Measurements from ENCODE around the gene SATL1. TPM values are rescaled to one million over a fixed set of nuclear protein-coding genes. Genes with fewer than 3 reads are reported as not detected.

SATL1 gene
- total and polyA plus RNA-seq, 4 donors, result 0.05 TPM; not detected in 3

GRCh38 chrX:85213792-85214530 lies 29.6 kb downstream of the SATL1 start:
- H3K9me3 ChIP-seq (ENCODE audit: control insufficient read depth in 4 of 4, low read length in 3 of 4), result no peaks in the 10 kb centered on the region
- 87% methylated on average over 3 of the region's 3 CpGs for WGBS
- no peaks in the 10 kb centered on the region for H3K27me3 ChIP-seq (ENCODE audit: control insufficient read depth in 4 of 4, insufficient read depth in 4 of 4, low read length in 3 of 4)
- H3K9ac ChIP-seq (ENCODE audit: low read depth in 1 of 2, low read length in 2 of 2), result no peak overlapping the region
- DNase-seq (ENCODE audit: low spot score), result no peak
- TF ChIP-seq JUND (IDR thresholded peaks at IDR 0.05) (no peak), SP1 (IDR thresholded peaks at IDR 0.05) (no peak), RXRA (IDR thresholded peaks at IDR 0.05) (no peak), HNF4G (IDR thresholded peaks at IDR 0.05) (no peak), FOXA1 (IDR thresholded peaks at IDR 0.05) (no peak), FOXA2 (IDR thresholded peaks at IDR 0.05) (no peak), TAF1 (conservative IDR thresholded peaks at IDR 0.05) (no peak), GABPA (IDR thresholded peaks at IDR 0.05 in 1 of 2, conservative IDR thresholded peaks at IDR 0.05 in 1 of 2) (no peak), RAD21 (IDR thresholded peaks at IDR 0.05) (no peak), YY1 (IDR thresholded peaks at IDR 0.05) (no peak), EGR1 (IDR thresholded peaks at IDR 0.05; ENCODE audit: low read depth in 2 of 2) (no peak), MAX (IDR thresholded peaks at IDR 0.05) (no peak), HNF4A (conservative IDR thresholded peaks at IDR 0.05) (no peak)
- TF ChIP-seq, protein P1, sequence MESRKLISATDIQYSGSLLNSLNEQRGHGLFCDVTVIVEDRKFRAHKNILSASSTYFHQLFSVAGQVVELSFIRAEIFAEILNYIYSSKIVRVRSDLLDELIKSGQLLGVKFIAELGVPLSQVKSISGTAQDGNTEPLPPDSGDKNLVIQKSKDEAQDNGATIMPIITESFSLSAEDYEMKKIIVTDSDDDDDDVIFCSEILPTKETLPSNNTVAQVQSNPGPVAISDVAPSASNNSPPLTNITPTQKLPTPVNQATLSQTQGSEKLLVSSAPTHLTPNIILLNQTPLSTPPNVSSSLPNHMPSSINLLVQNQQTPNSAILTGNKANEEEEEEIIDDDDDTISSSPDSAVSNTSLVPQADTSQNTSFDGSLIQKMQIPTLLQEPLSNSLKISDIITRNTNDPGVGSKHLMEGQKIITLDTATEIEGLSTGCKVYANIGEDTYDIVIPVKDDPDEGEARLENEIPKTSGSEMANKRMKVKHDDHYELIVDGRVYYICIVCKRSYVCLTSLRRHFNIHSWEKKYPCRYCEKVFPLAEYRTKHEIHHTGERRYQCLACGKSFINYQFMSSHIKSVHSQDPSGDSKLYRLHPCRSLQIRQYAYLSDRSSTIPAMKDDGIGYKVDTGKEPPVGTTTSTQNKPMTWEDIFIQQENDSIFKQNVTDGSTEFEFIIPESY (IDR thresholded peaks at IDR 0.05), result no peak
- TF ChIP-seq, protein P2, sequence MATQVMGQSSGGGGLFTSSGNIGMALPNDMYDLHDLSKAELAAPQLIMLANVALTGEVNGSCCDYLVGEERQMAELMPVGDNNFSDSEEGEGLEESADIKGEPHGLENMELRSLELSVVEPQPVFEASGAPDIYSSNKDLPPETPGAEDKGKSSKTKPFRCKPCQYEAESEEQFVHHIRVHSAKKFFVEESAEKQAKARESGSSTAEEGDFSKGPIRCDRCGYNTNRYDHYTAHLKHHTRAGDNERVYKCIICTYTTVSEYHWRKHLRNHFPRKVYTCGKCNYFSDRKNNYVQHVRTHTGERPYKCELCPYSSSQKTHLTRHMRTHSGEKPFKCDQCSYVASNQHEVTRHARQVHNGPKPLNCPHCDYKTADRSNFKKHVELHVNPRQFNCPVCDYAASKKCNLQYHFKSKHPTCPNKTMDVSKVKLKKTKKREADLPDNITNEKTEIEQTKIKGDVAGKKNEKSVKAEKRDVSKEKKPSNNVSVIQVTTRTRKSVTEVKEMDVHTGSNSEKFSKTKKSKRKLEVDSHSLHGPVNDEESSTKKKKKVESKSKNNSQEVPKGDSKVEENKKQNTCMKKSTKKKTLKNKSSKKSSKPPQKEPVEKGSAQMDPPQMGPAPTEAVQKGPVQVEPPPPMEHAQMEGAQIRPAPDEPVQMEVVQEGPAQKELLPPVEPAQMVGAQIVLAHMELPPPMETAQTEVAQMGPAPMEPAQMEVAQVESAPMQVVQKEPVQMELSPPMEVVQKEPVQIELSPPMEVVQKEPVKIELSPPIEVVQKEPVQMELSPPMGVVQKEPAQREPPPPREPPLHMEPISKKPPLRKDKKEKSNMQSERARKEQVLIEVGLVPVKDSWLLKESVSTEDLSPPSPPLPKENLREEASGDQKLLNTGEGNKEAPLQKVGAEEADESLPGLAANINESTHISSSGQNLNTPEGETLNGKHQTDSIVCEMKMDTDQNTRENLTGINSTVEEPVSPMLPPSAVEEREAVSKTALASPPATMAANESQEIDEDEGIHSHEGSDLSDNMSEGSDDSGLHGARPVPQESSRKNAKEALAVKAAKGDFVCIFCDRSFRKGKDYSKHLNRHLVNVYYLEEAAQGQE (IDR thresholded peaks at IDR 0.05), result no peak
- TF ChIP-seq, protein P3, sequence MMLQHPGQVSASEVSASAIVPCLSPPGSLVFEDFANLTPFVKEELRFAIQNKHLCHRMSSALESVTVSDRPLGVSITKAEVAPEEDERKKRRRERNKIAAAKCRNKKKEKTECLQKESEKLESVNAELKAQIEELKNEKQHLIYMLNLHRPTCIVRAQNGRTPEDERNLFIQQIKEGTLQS (IDR thresholded peaks at IDR 0.05), result no peak
- TF ChIP-seq, protein P4, sequence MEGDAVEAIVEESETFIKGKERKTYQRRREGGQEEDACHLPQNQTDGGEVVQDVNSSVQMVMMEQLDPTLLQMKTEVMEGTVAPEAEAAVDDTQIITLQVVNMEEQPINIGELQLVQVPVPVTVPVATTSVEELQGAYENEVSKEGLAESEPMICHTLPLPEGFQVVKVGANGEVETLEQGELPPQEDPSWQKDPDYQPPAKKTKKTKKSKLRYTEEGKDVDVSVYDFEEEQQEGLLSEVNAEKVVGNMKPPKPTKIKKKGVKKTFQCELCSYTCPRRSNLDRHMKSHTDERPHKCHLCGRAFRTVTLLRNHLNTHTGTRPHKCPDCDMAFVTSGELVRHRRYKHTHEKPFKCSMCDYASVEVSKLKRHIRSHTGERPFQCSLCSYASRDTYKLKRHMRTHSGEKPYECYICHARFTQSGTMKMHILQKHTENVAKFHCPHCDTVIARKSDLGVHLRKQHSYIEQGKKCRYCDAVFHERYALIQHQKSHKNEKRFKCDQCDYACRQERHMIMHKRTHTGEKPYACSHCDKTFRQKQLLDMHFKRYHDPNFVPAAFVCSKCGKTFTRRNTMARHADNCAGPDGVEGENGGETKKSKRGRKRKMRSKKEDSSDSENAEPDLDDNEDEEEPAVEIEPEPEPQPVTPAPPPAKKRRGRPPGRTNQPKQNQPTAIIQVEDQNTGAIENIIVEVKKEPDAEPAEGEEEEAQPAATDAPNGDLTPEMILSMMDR (IDR thresholded peaks at IDR 0.05; ENCODE audit: low read depth, low read length, missing input control), result no peak
- no peaks in the 10 kb centered on the region for H3K36me3 ChIP-seq (ENCODE audit: control insufficient read depth in 4 of 4, insufficient read depth in 3 of 4, low read depth in 1 of 4, low read length in 3 of 4)
- H3K4me3 ChIP-seq (ENCODE audit: low read depth in 1 of 3, low read length in 3 of 3), result no peak overlapping the region
- no peaks in the 10 kb centered on the region for H3K4me1 ChIP-seq (ENCODE audit: control insufficient read depth in 4 of 4, insufficient read depth in 4 of 4, low read length in 3 of 4)
- no peak overlapping the region for H3K27ac ChIP-seq (ENCODE audit: low read depth in 1 of 2, low read length in 2 of 2)

All from liver (tissue), 9 donors.